ENCODE results near the gene DYNC2H1.

DNA sequence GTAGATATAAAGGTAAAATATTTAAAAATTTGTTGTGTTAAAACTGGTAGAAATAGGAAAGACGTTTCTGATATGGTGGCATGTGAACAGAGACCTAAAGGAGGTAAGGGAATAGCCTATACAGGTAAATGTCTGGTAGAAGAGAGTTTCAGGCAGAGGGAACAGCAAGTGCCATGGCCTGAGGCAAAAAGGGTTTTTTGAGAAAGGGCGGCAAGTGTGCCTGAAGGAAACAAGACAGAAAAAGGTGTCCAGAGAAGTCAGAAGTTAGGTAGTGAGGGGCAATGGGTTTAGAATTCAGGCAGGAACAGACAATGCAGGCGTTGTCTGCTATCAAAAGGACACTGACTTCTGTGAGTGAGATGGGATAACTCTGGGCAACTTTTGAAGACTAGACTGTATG is 339.7 kb downstream of the DYNC2H1 start:
- TF ChIP-seq, protein P1, sequence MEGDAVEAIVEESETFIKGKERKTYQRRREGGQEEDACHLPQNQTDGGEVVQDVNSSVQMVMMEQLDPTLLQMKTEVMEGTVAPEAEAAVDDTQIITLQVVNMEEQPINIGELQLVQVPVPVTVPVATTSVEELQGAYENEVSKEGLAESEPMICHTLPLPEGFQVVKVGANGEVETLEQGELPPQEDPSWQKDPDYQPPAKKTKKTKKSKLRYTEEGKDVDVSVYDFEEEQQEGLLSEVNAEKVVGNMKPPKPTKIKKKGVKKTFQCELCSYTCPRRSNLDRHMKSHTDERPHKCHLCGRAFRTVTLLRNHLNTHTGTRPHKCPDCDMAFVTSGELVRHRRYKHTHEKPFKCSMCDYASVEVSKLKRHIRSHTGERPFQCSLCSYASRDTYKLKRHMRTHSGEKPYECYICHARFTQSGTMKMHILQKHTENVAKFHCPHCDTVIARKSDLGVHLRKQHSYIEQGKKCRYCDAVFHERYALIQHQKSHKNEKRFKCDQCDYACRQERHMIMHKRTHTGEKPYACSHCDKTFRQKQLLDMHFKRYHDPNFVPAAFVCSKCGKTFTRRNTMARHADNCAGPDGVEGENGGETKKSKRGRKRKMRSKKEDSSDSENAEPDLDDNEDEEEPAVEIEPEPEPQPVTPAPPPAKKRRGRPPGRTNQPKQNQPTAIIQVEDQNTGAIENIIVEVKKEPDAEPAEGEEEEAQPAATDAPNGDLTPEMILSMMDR (IDR thresholded peaks at IDR 0.05; ENCODE audit: low read depth, low read length): no peak
- TF ChIP-seq POLR2A (IDR thresholded peaks at IDR 0.05; ENCODE audit: extremely low read depth, insufficient read length): no peak
